ENCODE results near the gene HOXB5.
A peak's percentile ranks its signal among the peaks of the same experiment; 100 is the strongest.

The HOXB5 gene

GRCh38 chr17:48589060-48589830 lies 4.3 kb downstream of the HOXB5 start:
- no peak for DNase-seq (ENCODE audit: low read depth)

- DNase-seq (ENCODE audit: low read depth) = no peak
Observed at GRCh38 chr17:48588528-48588927, 5.1 kb downstream of the HOXB5 start.

GRCh38 chr17:48588074-48588415 lies 5.5 kb downstream of the HOXB5 start:
- no peak for DNase-seq (ENCODE audit: low read depth)

- no peak for DNase-seq (ENCODE audit: low read depth)
Observed at GRCh38 chr17:48587276-48588073, 6.1 kb downstream of the HOXB5 start.

GRCh38 chr17:48586355-48587258 lies 7.0 kb downstream of the HOXB5 start:
- DNase-seq (ENCODE audit: low read depth) = no peak

GRCh38 chr17:48584223-48584741 lies 9.3 kb downstream of the HOXB5 start:
- DNase-seq (ENCODE audit: low read depth) = no peak

GRCh38 chr17:48583708-48584222 lies 9.8 kb downstream of the HOXB5 start:
- no peak for DNase-seq (ENCODE audit: low read depth)

GRCh38 chr17:48582750-48583069 lies 10.9 kb downstream of the HOXB5 start:
- no peak for DNase-seq (ENCODE audit: low read depth)

- no peak for DNase-seq (ENCODE audit: low read depth)
Observed at GRCh38 chr17:48579760-48580554, 13.6 kb downstream of the HOXB5 start.

GRCh38 chr17:48579471-48579759 lies 14.2 kb downstream of the HOXB5 start:
- no peak for DNase-seq (ENCODE audit: low read depth)

GRCh38 chr17:48578616-48579470 lies 14.7 kb downstream of the HOXB5 start:
- DNase-seq (ENCODE audit: low read depth) = no peak

GRCh38 chr17:48577946-48578615 lies 15.5 kb downstream of the HOXB5 start, which contains the start of gene HOXB4:
Gene HOXB4 (minus strand): TSS chr17:48578350. CDS start chr17:48578319, 31 bp downstream.
- peak; percentile 29 for DNase-seq (ENCODE audit: low read depth)

- DNase-seq (ENCODE audit: low read depth) = no peak
Observed at GRCh38 chr17:48577330-48577945, 16.1 kb downstream of the HOXB5 start.

GRCh38 chr17:48576479-48577309 lies 16.9 kb downstream of the HOXB5 start:
- DNase-seq (ENCODE audit: low read depth) = no peak

GRCh38 chr17:48575673-48576478 lies 17.7 kb downstream of the HOXB5 start:
- no peak for DNase-seq (ENCODE audit: low read depth)

- no peak for DNase-seq (ENCODE audit: low read depth)
Observed at GRCh38 chr17:48575066-48575582, 18.5 kb downstream of the HOXB5 start.

GRCh38 chr17:48574505-48575065 lies 19.0 kb downstream of the HOXB5 start:
- DNase-seq (ENCODE audit: low read depth) = no peak

All from activated gamma-delta T cell treated with anti-CD3 and anti-CD28 coated beads, Interleukin-2, amount 50 U/mL, for 16 hours (primary cell).